PC-3 (cell line): ENCODE data around the gene EAPP. TPM values are rescaled to one million over a fixed set of nuclear protein-coding genes. Genes with fewer than 3 reads are reported as not detected.
"Not testable (repeated sequence)": the region's sequence is repeated elsewhere in the genome, so short reads cannot be mapped to it uniquely, and the experiment has no call there.

Source experiments
- ATAC-seq: fragments of 200-7000 bp; cut with Tn5 transposase; 2 replicates; pipeline ENCODE4 v1.9.1; 2020; ENCODE audit warnings: mild to moderate bottlenecking, moderate library complexity
- BruUV-seq: library from RNA; stranded (reverse); fragments of 400-500 nt; replicated peaks from 2 replicates; lab custom pipeline; 2021; lab: Mats Ljungman, UMichigan
- CTCF ChIA-PET: fragments of 300-600 bp; sonication (Branson Sonifier 250); formaldehyde crosslinking; loops from one replicate; lab custom pipeline; 2022; ENCODE audit warnings: antibody characterized with exemption; lab: Charles Lee
- POLR2A ChIA-PET: fragments of 300-600 bp; sonication (Branson Sonifier 250); formaldehyde crosslinking; loops from one replicate; lab custom pipeline; 2022; ENCODE audit warnings: antibody characterized with exemption; ENCODE audit not compliant: unreplicated experiment; lab: Charles Lee
- DNase-seq: peaks from one replicate; pipeline ENCODE4 v3.0.0-alpha.2; 2015
- H2AFZ ChIP-seq: fragments of 300-600 bp; sonication (generic); 2 replicates; pipeline ENCODE4 v1.6.0; 2016; ENCODE audit warnings: antibody characterized with exemption, low read length
- H3F3A ChIP-seq: fragments of 300-600 bp; sonication (generic); one replicate; pipeline ENCODE4 v1.6.0; 2017; ENCODE audit warnings: antibody characterized with exemption, low read length, control low read depth, mild to moderate bottlenecking; ENCODE audit not compliant: unreplicated experiment
- H3K27ac ChIP-seq: fragments of 300-600 bp; sonication (generic); 2 replicates; pipeline ENCODE4 v1.5.1; 2016; ENCODE audit warnings: mild to moderate bottlenecking, low read length
- H3K27me3 ChIP-seq: fragments of 300-600 bp; sonication (generic); 2 replicates; pipeline ENCODE4 v1.6.1; 2016; ENCODE audit warnings: low read length, mixed read lengths
- H3K36me3 ChIP-seq: fragments of 300-600 bp; sonication (generic); 2 replicates; pipeline ENCODE4 v1.6.1; 2016; ENCODE audit warnings: low read depth, mixed run types, low read length, mixed read lengths
- H3K4me1 ChIP-seq: fragments of 300-600 bp; sonication (generic); 2 replicates; pipeline ENCODE4 v1.5.1; 2016; ENCODE audit warnings: low read length; ENCODE audit not compliant: insufficient read depth
- H3K4me2 ChIP-seq: fragments of 300-600 bp; sonication (generic); 2 replicates; pipeline ENCODE4 v1.6.0; 2016; ENCODE audit warnings: low read length
- H3K4me3 ChIP-seq: fragments of 300-600 bp; sonication (generic); 2 replicates; pipeline ENCODE4 v1.5.1; 2016; ENCODE audit warnings: mild to moderate bottlenecking, low read length, mixed read lengths
- H3K79me2 ChIP-seq: fragments of 300-600 bp; sonication (generic); 2 replicates; pipeline ENCODE4 v1.6.1; 2017; ENCODE audit warnings: low read length, mixed read lengths
- H3K9ac ChIP-seq: fragments of 300-600 bp; sonication (generic); 2 replicates; pipeline ENCODE4 v1.6.0; 2016; ENCODE audit warnings: mild to moderate bottlenecking, low read length
- H3K9me2 ChIP-seq: fragments of 300-600 bp; sonication (generic); replicated peaks from 2 replicates; pipeline ENCODE4 v1.6.1; 2016; ENCODE audit warnings: mixed run types, low read length, mixed read lengths
- H3K9me3 ChIP-seq: fragments of 300-600 bp; sonication (generic); 2 replicates; pipeline ENCODE4 v1.6.1; 2016; ENCODE audit warnings: low read length, mixed read lengths
- H4K20me1 ChIP-seq: fragments of 300-600 bp; sonication (generic); 2 replicates; pipeline ENCODE4 v1.6.1; 2016; ENCODE audit warnings: low read length, mixed read lengths
- EZH2 ChIP-seq: fragments of 300-600 bp; sonication (generic); IDR thresholded peaks from one replicate; pipeline ENCODE4 v1.6.1; 2017; ENCODE audit warnings: antibody characterized with exemption, mild to moderate bottlenecking, low read length; ENCODE audit not compliant: unreplicated experiment
- EZH2phosphoT487 ChIP-seq: fragments of 300-600 bp; sonication (generic); IDR thresholded peaks from 2 replicates; pipeline ENCODE4 v1.6.1; 2018; ENCODE audit warnings: mild to moderate bottlenecking, antibody characterized with exemption, low read length, borderline replicate concordance
- intact Hi-C: fragments of 100-400 bp; cut with micrococcal nuclease; formaldehyde crosslinking; loops from 2 replicates; pipeline ENCODE4 v1.9.0; 2023
- total RNA-seq: library from RNA; depleted of rRNA; stranded (reverse); fragments of >200 nt; gene quantifications from 2 replicates; pipeline ENCODE4 v1.2.3, GENCODE V29; 2014
- TF ChIP-seq, protein P1 (sequence below): fragments of 300-600 bp; sonication (generic); conservative IDR thresholded peaks from 2 replicates; pipeline ENCODE4 v1.5.1; 2017; ENCODE audit warnings: antibody characterized with exemption, low read depth, mild to moderate bottlenecking, low read length

EAPP gene
- total RNA-seq, 1 experiment from 2014 or later, result 49.5 TPM

DNA sequence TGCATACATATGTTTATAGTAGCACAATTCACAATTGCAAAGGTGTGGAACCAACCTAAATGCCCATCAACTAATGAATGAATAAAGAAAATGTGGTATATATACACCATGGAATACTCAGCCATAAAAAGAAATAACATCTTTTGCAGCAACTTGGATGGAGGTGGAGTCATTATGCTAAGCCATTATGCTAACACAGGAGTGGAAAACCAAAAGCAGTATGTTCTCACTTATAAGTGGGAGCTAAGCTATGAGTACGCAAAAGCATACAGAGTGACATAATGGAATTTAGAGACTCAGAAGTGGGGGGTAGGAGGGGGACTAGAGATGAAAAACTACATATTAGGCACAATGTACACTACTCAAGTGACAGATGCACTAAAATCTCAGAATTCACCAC is 61.2 kb downstream of the EAPP start:
- intact Hi-C loops, result no loop called here
- H3K4me2 ChIP-seq, result no peak overlapping the region
- H3K9ac ChIP-seq, result no peak overlapping the region
- no peak overlapping the region for H3K27ac ChIP-seq
- TF ChIP-seq, protein P1, sequence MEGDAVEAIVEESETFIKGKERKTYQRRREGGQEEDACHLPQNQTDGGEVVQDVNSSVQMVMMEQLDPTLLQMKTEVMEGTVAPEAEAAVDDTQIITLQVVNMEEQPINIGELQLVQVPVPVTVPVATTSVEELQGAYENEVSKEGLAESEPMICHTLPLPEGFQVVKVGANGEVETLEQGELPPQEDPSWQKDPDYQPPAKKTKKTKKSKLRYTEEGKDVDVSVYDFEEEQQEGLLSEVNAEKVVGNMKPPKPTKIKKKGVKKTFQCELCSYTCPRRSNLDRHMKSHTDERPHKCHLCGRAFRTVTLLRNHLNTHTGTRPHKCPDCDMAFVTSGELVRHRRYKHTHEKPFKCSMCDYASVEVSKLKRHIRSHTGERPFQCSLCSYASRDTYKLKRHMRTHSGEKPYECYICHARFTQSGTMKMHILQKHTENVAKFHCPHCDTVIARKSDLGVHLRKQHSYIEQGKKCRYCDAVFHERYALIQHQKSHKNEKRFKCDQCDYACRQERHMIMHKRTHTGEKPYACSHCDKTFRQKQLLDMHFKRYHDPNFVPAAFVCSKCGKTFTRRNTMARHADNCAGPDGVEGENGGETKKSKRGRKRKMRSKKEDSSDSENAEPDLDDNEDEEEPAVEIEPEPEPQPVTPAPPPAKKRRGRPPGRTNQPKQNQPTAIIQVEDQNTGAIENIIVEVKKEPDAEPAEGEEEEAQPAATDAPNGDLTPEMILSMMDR, result no peak
- H3F3A ChIP-seq, result no peaks in the 10 kb centered on the region
- H3K79me2 ChIP-seq, result no peaks in the 10 kb centered on the region
- H3K36me3 ChIP-seq, result no peaks in the 10 kb centered on the region
- no peak overlapping the region for H2AFZ ChIP-seq
- H3K4me3 ChIP-seq, result no peak overlapping the region
- H3K27me3 ChIP-seq, result no peaks in the 10 kb centered on the region
- H3K4me1 ChIP-seq, result peaks cover 10% of the 10 kb centered on the region
- no peaks in the 10 kb centered on the region for H4K20me1 ChIP-seq
- CTCF ChIA-PET, result no interaction called here
- POLR2A ChIA-PET, result no interaction called here
- DNase-seq (no peak), ATAC-seq (no peak)
- BruUV-seq, result no TSS peak
- H3K9me2 ChIP-seq, result no peaks in the 10 kb centered on the region
- no peaks in the 10 kb centered on the region for H3K9me3 ChIP-seq

DNA sequence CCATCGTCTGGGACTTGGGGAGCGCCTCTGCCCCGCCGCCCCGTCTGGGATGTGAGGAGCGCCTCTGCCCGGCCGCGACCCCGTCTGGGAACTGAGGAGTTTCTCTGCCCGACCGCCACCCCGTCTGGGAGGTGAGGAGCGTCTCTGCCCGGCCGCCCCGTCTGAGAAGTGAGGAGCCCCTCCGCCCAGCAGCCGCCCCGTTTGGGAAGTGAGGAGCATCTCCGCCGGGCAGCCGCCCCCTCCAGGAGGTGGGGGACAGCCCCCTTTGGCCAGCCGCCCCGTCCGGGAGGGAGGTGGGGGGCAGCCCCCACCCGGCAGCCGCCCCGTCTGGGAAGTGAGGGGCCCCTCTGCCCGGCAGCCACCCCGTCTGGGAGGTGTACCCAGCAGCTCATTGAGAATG is 63.5 kb downstream of the EAPP start:
- BruUV-seq, H3F3A ChIP-seq, H4K20me1 ChIP-seq, DNase-seq, H3K9ac ChIP-seq, H3K79me2 ChIP-seq, intact Hi-C loops, H2AFZ ChIP-seq, H3K4me3 ChIP-seq, POLR2A ChIA-PET, H3K9me2 ChIP-seq, ATAC-seq, CTCF ChIA-PET, H3K27ac ChIP-seq, H3K4me2 ChIP-seq, H3K9me3 ChIP-seq, H3K4me1 ChIP-seq, H3K36me3 ChIP-seq, H3K27me3 ChIP-seq: not testable (repeated sequence)

DNA sequence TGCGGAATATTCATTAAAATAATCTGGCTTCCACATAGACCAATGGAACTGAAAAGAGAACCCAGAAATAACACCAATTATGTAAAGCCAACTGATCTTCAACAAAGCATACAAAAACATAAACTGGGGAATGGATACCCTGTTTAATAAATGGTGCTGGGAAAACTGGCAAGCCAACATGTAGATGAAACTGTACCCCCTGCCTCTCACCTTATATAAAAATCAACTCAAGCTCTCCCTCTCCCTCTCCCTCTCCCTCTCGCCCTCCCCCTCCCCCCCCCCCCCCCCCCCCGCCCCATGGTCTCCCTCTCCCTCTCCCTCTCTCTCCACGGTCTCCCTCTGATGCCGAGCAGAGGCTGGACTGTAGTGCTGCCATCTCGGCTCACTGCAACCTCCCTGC is 64.3 kb downstream of the EAPP start:
- no peak overlapping the region for H3K4me2 ChIP-seq
- no peak overlapping the region for H2AFZ ChIP-seq
- TF ChIP-seq EZH2phosphoT487 (no peak), EZH2 (no peak)
- TF ChIP-seq, protein P1, result no peak
- H3K9me2 ChIP-seq, result no peaks in the 10 kb centered on the region
- H4K20me1 ChIP-seq, result no peaks in the 10 kb centered on the region
- no peaks in the 10 kb centered on the region for H3K79me2 ChIP-seq
- CTCF ChIA-PET, result no interaction called here
- H3K4me3 ChIP-seq, result no peak overlapping the region
- no peaks in the 10 kb centered on the region for H3F3A ChIP-seq
- ATAC-seq (no peak), DNase-seq (no peak)
- H3K9ac ChIP-seq, result no peak overlapping the region
- intact Hi-C loops, result no loop called here
- POLR2A ChIA-PET, result no interaction called here
- no peaks in the 10 kb centered on the region for H3K27me3 ChIP-seq
- no peak overlapping the region for H3K27ac ChIP-seq
- no TSS peak for BruUV-seq
- no peaks in the 10 kb centered on the region for H3K36me3 ChIP-seq
- no peaks in the 10 kb centered on the region for H3K4me1 ChIP-seq
- no peaks in the 10 kb centered on the region for H3K9me3 ChIP-seq
